IMR-90 (cell line): Measurements from ENCODE around the gene UTY. TPM values are rescaled to one million over a fixed set of nuclear protein-coding genes. Genes with fewer than 3 reads are reported as not detected.

Source experiments
- ATAC-seq: fragments of 200-7000 bp; cut with Tn5 transposase; 2 replicates; pipeline ENCODE4 v1.9.1; 2020; ENCODE audit warnings: low read depth, mild to moderate bottlenecking, moderate library complexity
- BruUV-seq: library from RNA; stranded (reverse); fragments of 400-500 nt; replicated peaks from 2 replicates; lab custom pipeline; 2021; lab: Mats Ljungman, UMichigan
- CTCF ChIA-PET: fragments of 300-600 bp; formaldehyde crosslinking; extraction: SDS; loops from one replicate; lab custom pipeline; 2021; ENCODE audit warnings: antibody characterized with exemption; lab: Yijun Ruan, JAX
- POLR2A ChIA-PET: fragments of 300-600 bp; sonication (Branson Sonifier 250); formaldehyde crosslinking; loops from one replicate; lab custom pipeline; 2022; ENCODE audit warnings: antibody characterized with exemption; ENCODE audit not compliant: unreplicated experiment; lab: Charles Lee
- DNase-seq: peaks from one replicate; pipeline ENCODE4 v3.0.0; 2013
- H2AFZ ChIP-seq: replicated peaks from 2 replicates; pipeline ENCODE3; 2013; ENCODE audit warnings: low read length, mild to moderate bottlenecking; ENCODE audit not compliant: poor library complexity
- H2AK5ac ChIP-seq: 2 replicates; pipeline ENCODE4 v1.6.1; 2013; ENCODE audit warnings: low read depth, low read length, inconsistent platforms
- H2AK9ac ChIP-seq: replicated peaks from 2 replicates; pipeline ENCODE3; 2013; ENCODE audit warnings: mild to moderate bottlenecking, low read depth, low read length, moderate library complexity; ENCODE audit not compliant: poor library complexity
- H2BK120ac ChIP-seq: 2 replicates; pipeline ENCODE4 v1.6.1; 2013; ENCODE audit warnings: low read depth, low read length, inconsistent platforms
- H2BK15ac ChIP-seq: 3 replicates; pipeline ENCODE4 v1.6.1; 2013; ENCODE audit warnings: low read depth, low read length, inconsistent platforms
- H2BK20ac ChIP-seq: 2 replicates; pipeline ENCODE4 v1.6.1; 2013; ENCODE audit warnings: low read depth, mild to moderate bottlenecking, inconsistent platforms, low read length, moderate library complexity
- H2BK5ac ChIP-seq: 2 replicates; pipeline ENCODE4 v1.6.1; 2013; ENCODE audit warnings: mild to moderate bottlenecking, low read depth, low read length, inconsistent platforms; ENCODE audit not compliant: poor library complexity, severe bottlenecking
- H3K14ac ChIP-seq: replicated peaks from 2 replicates; pipeline ENCODE4 v1.6.1; 2013; ENCODE audit warnings: low read depth, low read length, inconsistent platforms
- H3K18ac ChIP-seq: 2 replicates; pipeline ENCODE4 v1.6.1; 2013; ENCODE audit warnings: low read depth, low read length, control low read depth
- H3K23ac ChIP-seq: 2 replicates; pipeline ENCODE4 v1.6.1; 2013; ENCODE audit warnings: low read depth, low read length, inconsistent platforms
- H3K27ac ChIP-seq: 2 replicates; pipeline ENCODE4 v1.5.1; 2013; ENCODE audit warnings: mild to moderate bottlenecking, control low read depth, low read length; ENCODE audit not compliant: insufficient read depth
- H3K27me3 ChIP-seq: 2 replicates; pipeline ENCODE4 v1.6.1; 2013; ENCODE audit warnings: low read length; ENCODE audit not compliant: control insufficient read depth, insufficient read depth
- H3K36me3 ChIP-seq: 2 replicates; pipeline ENCODE4 v1.6.1; 2013; ENCODE audit warnings: low read length, mixed read lengths; ENCODE audit not compliant: control insufficient read depth, insufficient read depth
- H3K4ac ChIP-seq: 2 replicates; pipeline ENCODE4 v1.6.1; 2013; ENCODE audit warnings: low read depth, low read length, inconsistent platforms
- H3K4me1 ChIP-seq: 2 replicates; pipeline ENCODE4 v1.6.1; 2013; ENCODE audit warnings: low read length, mixed read lengths; ENCODE audit not compliant: control insufficient read depth, insufficient read depth
- H3K4me2 ChIP-seq: 2 replicates; pipeline ENCODE4 v1.6.1; 2013; ENCODE audit warnings: low read depth, mild to moderate bottlenecking, control low read depth, low read length, moderate library complexity
- H3K4me3 ChIP-seq: 2 replicates; pipeline ENCODE4 v1.5.1; 2013; ENCODE audit warnings: low read depth, mild to moderate bottlenecking, control low read depth, low read length, moderate library complexity; ENCODE audit not compliant: insufficient read depth
- H3K56ac ChIP-seq: 2 replicates; pipeline ENCODE4 v1.6.1; 2013; ENCODE audit warnings: low read length, inconsistent platforms; ENCODE audit not compliant: insufficient read depth; ENCODE audit errors: extremely low read depth
- H3K79me1 ChIP-seq, 2 experiments: 2 replicates each; pipeline ENCODE4 v1.6.1; 2013; ENCODE audit warnings: low read length in 2 of 2, inconsistent platforms in 1 of 2, low read depth in 1 of 2
- H3K9ac ChIP-seq: 2 replicates; pipeline ENCODE4 v1.6.1; 2013; ENCODE audit warnings: low read depth, low read length, control low read depth
- H3K9me1 ChIP-seq: 2 replicates; pipeline ENCODE4 v1.6.1; 2013; ENCODE audit warnings: low read length, inconsistent platforms; ENCODE audit not compliant: insufficient read depth
- H3K9me3 ChIP-seq: 2 replicates; pipeline ENCODE4 v1.6.1; 2013; ENCODE audit warnings: low read length; ENCODE audit not compliant: control insufficient read depth, insufficient read depth
- H4K20me1 ChIP-seq: 2 replicates; pipeline ENCODE4 v1.6.1; 2013; ENCODE audit warnings: low read length, inconsistent platforms; ENCODE audit not compliant: insufficient read depth
- H4K5ac ChIP-seq: 2 replicates; pipeline ENCODE4 v1.6.1; 2013; ENCODE audit warnings: mild to moderate bottlenecking, low read depth, low read length, control low read depth
- H4K8ac ChIP-seq, 2 experiments: 2 replicates each; pipeline ENCODE4 v1.6.1; 2013; ENCODE audit warnings: low read depth in 2 of 2, low read length in 2 of 2, control low read depth in 1 of 2, inconsistent platforms in 1 of 2
- H4K91ac ChIP-seq: 2 replicates; pipeline ENCODE4 v1.6.1; 2013; ENCODE audit warnings: low read depth, low read length, inconsistent platforms; ENCODE audit not compliant: insufficient read depth
- CEBPB ChIP-seq: IDR thresholded peaks from 2 replicates; pipeline ENCODE4 v1.6.1; 2012; ENCODE audit warnings: low read depth, low read length, improper control_type of control experiment
- CHD1 ChIP-seq: IDR thresholded peaks from 2 replicates; pipeline ENCODE4 v1.6.1; 2012; ENCODE audit warnings: low read depth, low read length, improper control_type of control experiment
- FOS ChIP-seq: fragments of 150-350 bp; IDR thresholded peaks from 2 replicates; pipeline ENCODE4 v1.6.1; 2016; ENCODE audit warnings: low read depth, low read length
- MAFK ChIP-seq: IDR thresholded peaks from 2 replicates; pipeline ENCODE4 v1.6.1; 2012; ENCODE audit warnings: low read depth, low read length, improper control_type of control experiment
- MAZ ChIP-seq: IDR thresholded peaks from 2 replicates; pipeline ENCODE4 v1.6.1; 2012; ENCODE audit warnings: low read depth, mild to moderate bottlenecking, low read length, improper control_type of control experiment, moderate library complexity, borderline replicate concordance
- MXI1 ChIP-seq: IDR thresholded peaks from 2 replicates; pipeline ENCODE4 v1.6.1; 2012; ENCODE audit warnings: low read depth, mild to moderate bottlenecking, low read length, moderate library complexity, borderline replicate concordance
- RAD21 ChIP-seq: IDR thresholded peaks from 2 replicates; pipeline ENCODE4 v1.6.1; 2012; ENCODE audit warnings: low read length, improper control_type of control experiment
- RCOR1 ChIP-seq: IDR thresholded peaks from 2 replicates; pipeline ENCODE4 v1.6.1; 2012; ENCODE audit warnings: mild to moderate bottlenecking, low read length, improper control_type of control experiment; ENCODE audit not compliant: insufficient replicate concordance
- RFX5 ChIP-seq: IDR thresholded peaks from 2 replicates; pipeline ENCODE4 v1.8.0; 2012; ENCODE audit warnings: low read depth, mild to moderate bottlenecking, low read length, moderate library complexity
- SMC3 ChIP-seq: fragments of 150-350 bp; IDR thresholded peaks from 2 replicates; pipeline ENCODE4 v1.6.1; 2016; ENCODE audit warnings: low read depth, mild to moderate bottlenecking, antibody characterized with exemption, low read length, moderate library complexity
- WGBS, 2 experiments: methylation state at CpG; one replicate each; pipeline versions ENCODE4 v1.1.5 to v1.1.7; 2013; ENCODE audit warnings: missing lambda C conversion rate in 2 of 2; ENCODE audit not compliant: insufficient read length in 1 of 2; ENCODE audit errors: extremely low coverage in 2 of 2; 5-methylcytosine and 5-hydroxymethylcytosine counted together
- dilution Hi-C: fragments of 300-500 bp; cut with HindIII; formaldehyde crosslinking; loops from one replicate; pipeline ENCODE4 v1.14.3; 2018; ENCODE audit warnings: low sequenced_read_pairs; ENCODE audit not compliant: unreplicated experiment
- in situ Hi-C: fragments of 300-500 bp; cut with MboI; formaldehyde crosslinking; loops from 3 replicates; pipeline ENCODE4 v1.14.3; 2019; ENCODE audit warnings: low sequenced_read_pairs, inconsistent platforms, mixed read lengths
- intact Hi-C: fragments of 100-400 bp; cut with micrococcal nuclease; formaldehyde crosslinking; loops from 2 replicates; pipeline ENCODE4 v1.10.0; 2022
- polyA plus RNA-seq, 3 experiments: library from polyadenylated mRNA; depleted of rRNA; stranded (reverse); fragments of >200 nt; gene quantifications; 2 replicates each; pipeline ENCODE4 v1.2.3, GENCODE V29; 2012; ENCODE audit warnings: low replicate concordance in 1 of 3
- total RNA-seq: library from RNA; depleted of rRNA; stranded (reverse); fragments of >200 nt; gene quantifications from 2 replicates; pipeline ENCODE4 v1.2.3, GENCODE V29; 2012
- TF ChIP-seq, protein P1 (sequence below): conservative IDR thresholded peaks from 2 replicates; pipeline ENCODE4 v1.5.1; 2012; ENCODE audit warnings: mild to moderate bottlenecking, low read depth, low read length, improper control_type of control experiment
- TF ChIP-seq, protein P2 (sequence below): fragments of 150-350 bp; IDR thresholded peaks from 2 replicates; pipeline ENCODE4 v1.6.1; 2016; ENCODE audit warnings: low read depth, mild to moderate bottlenecking, low read length, moderate library complexity, borderline replicate concordance
- TF ChIP-seq, protein P3 (sequence below): fragments of 150-350 bp; IDR thresholded peaks from 2 replicates; pipeline ENCODE4 v1.6.1; 2017; ENCODE audit warnings: mild to moderate bottlenecking, antibody characterized with exemption, low read length, low read depth

UTY gene
- total and polyA plus RNA-seq, 2 of the 4 experiments (the other 2 are of a cell fraction) = not detected

DNA sequence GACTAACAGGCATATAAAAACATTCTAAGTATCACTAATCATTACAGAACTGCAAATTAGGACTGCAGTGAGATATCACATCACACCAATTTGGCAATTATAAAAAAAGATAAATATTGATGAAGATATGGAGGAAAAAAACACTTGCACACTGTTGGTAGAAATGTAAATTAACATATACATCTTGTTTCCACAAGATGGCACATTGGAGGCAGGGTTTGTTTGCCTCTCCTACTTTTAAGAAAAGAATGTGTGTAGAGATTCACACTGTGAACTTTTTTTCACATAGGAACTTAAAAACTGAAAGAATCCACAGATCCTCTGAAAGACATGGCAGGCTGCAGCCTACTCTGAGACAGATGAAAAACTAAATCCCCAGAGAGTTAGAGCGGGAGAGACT is 21.4 kb upstream of the UTY start:
- Histone ChIP-seq H3K4ac (no peak overlapping the region), H3K27ac (no peak overlapping the region), H4K91ac (no peak overlapping the region), H2BK15ac (no peak overlapping the region), H2BK5ac (no peak overlapping the region), H3K79me1 (no peaks in the 10 kb centered on the region), H3K18ac (no peak overlapping the region), H2AK5ac (no peak overlapping the region), H2AFZ (no peak overlapping the region), H3K14ac (no peak overlapping the region), H3K27me3 (no peaks in the 10 kb centered on the region), H2BK120ac (no peak overlapping the region), H3K4me3 (no peak overlapping the region), H3K9ac (no peak overlapping the region), H3K4me2 (no peak overlapping the region), H3K23ac (no peak overlapping the region), H2BK20ac (no peak overlapping the region), H3K36me3 (no peaks in the 10 kb centered on the region), H2AK9ac (no peak overlapping the region), H4K20me1 (no peaks in the 10 kb centered on the region), H4K8ac (no peak overlapping the region), H3K4me1 (no peaks in the 10 kb centered on the region), H3K56ac (no peak overlapping the region), H3K9me1 (no peaks in the 10 kb centered on the region), H4K5ac (no peak overlapping the region), H3K9me3 (no peaks in the 10 kb centered on the region)
- intact Hi-C loops (no loop called here), dilution Hi-C loops (no loop called here), in situ Hi-C loops (no loop called here)
- DNase-seq = no peak
- CTCF ChIA-PET = no interaction called here
- ATAC-seq = no peak
- no TSS peak for BruUV-seq
- TF ChIP-seq, protein P1, sequence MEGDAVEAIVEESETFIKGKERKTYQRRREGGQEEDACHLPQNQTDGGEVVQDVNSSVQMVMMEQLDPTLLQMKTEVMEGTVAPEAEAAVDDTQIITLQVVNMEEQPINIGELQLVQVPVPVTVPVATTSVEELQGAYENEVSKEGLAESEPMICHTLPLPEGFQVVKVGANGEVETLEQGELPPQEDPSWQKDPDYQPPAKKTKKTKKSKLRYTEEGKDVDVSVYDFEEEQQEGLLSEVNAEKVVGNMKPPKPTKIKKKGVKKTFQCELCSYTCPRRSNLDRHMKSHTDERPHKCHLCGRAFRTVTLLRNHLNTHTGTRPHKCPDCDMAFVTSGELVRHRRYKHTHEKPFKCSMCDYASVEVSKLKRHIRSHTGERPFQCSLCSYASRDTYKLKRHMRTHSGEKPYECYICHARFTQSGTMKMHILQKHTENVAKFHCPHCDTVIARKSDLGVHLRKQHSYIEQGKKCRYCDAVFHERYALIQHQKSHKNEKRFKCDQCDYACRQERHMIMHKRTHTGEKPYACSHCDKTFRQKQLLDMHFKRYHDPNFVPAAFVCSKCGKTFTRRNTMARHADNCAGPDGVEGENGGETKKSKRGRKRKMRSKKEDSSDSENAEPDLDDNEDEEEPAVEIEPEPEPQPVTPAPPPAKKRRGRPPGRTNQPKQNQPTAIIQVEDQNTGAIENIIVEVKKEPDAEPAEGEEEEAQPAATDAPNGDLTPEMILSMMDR = no peak
- TF ChIP-seq CEBPB (no peak), RFX5 (no peak), MAZ (no peak), RCOR1 (no peak), SMC3 (no peak), RAD21 (no peak), MXI1 (no peak), MAFK (no peak), CHD1 (no peak), FOS (no peak)
- TF ChIP-seq, protein P2, sequence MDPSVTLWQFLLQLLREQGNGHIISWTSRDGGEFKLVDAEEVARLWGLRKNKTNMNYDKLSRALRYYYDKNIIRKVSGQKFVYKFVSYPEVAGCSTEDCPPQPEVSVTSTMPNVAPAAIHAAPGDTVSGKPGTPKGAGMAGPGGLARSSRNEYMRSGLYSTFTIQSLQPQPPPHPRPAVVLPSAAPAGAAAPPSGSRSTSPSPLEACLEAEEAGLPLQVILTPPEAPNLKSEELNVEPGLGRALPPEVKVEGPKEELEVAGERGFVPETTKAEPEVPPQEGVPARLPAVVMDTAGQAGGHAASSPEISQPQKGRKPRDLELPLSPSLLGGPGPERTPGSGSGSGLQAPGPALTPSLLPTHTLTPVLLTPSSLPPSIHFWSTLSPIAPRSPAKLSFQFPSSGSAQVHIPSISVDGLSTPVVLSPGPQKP = no peak
- TF ChIP-seq, protein P3, sequence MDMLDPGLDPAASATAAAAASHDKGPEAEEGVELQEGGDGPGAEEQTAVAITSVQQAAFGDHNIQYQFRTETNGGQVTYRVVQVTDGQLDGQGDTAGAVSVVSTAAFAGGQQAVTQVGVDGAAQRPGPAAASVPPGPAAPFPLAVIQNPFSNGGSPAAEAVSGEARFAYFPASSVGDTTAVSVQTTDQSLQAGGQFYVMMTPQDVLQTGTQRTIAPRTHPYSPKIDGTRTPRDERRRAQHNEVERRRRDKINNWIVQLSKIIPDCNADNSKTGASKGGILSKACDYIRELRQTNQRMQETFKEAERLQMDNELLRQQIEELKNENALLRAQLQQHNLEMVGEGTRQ = no peak
- POLR2A ChIA-PET = no interaction called here
- no CpG with 5 or more reads among the region's 1 CpG for WGBS, 2 experiments
